Frontal cortex (tissue), 4 donors: ENCODE results near the gene UGT1A8. TPM values are rescaled to one million over a fixed set of nuclear protein-coding genes. Genes with fewer than 3 reads are reported as not detected.
"Not testable (repeated sequence)": the region's sequence is repeated elsewhere in the genome, so short reads cannot be mapped to it uniquely, and the experiment has no call there.

Source experiments
- DNase-seq, 2 donors: peaks; one replicate each; pipeline ENCODE4 v3.0.0; 2012; ENCODE audit warnings: low spot score in 2 of 2
- FAIRE-seq: peaks from 2 replicates; lab custom pipeline; 2012; peaks lifted over from hg19 to GRCh38; lab: Jason Lieb, UNC
- total RNA-seq: library from RNA; depleted of rRNA; stranded (reverse); fragments of >200 nt; gene quantifications from one replicate; pipeline ENCODE4 v1.2.3, GENCODE V29; 2014
- donor health status: control.
- donor health status: control.
- donor health status: control.

Gene UGT1A8
- total RNA-seq, 1 donor from 2014 or later: not detected

DNA sequence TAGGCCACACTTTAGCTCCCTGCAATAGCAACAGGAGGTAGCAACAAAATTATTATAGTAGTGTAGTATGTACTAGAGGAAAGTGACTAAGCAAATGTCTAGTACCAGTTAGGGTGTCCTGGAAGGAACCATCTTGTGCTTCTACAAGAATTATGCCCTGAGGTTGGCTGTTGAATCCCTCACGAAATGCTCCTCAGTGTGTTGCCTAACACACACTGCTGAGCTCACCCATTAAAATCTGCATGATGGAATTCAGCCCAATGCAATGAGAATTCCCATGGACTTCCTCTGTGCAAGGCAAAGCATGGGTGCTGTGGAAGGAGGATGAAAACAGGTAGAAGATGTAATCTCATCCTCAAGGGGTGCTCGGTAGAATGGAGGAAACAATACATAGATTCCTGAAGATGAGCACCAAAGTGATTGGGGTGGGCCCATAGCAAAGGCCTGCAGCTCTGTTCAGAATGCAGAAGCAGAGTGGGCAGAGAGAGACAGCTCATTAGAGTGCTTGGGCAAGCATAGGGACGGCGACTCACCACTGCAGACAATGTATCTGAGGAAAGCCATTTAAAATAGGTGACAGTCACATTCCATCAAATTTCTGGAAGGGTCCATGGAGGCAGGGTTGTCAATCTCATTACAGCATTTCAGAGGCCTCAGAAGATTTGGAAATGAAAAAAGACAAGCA is 63.1 kb downstream of the UGT1A8 start:
- DNase-seq (no peak), FAIRE-seq (no peak)

DNA sequence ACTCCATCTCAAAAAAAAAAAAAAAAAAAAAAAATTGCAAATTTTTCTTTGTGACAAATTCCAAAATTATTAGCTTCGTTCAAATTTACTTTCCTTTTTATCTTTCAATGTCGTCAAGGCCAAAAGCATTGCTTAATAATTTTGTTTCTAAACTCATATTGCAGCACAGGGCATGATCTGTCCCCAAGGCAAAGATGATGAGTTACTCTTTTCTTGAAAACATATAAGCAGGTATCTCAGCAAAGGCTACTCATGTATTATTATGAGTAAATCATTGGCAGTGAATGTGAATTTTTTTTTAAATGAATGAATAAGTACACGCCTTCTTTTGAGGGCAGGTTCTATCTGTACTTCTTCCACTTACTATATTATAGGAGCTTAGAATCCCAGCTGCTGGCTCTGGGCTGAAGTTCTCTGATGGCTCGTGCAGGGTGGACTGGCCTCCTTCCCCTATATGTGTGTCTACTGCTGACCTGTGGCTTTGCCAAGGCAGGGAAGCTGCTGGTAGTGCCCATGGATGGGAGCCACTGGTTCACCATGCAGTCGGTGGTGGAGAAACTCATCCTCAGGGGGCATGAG is 64.2 kb downstream of the UGT1A8 start, which contains the start of gene UGT1A7:
Gene UGT1A7 (plus strand): TSS at position 381 of the 579 bp plus-strand sequence. CDS start 37 bp downstream, at position 418.
- no peak for FAIRE-seq

DNA sequence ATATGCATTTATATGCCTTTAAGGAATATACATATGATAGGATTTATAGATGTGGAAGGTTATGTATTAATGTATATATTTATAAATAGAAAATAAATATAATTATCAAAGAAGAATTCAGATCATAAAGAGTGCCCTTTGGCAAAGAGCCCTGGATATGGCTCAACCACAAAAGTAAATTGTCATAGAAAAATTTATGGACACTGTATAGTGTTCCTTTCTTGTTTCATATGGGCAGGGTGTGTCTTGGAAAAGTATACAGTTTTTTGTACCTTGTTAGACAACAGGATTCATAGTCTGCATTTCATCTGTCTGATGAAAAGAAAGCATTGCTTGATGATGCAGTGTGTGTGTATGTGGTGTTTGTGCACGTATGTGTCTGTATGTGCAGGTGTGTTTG is 67.2 kb downstream of the UGT1A8 start:
- DNase-seq: no peak
- no peak for FAIRE-seq

More for the DNA sequence above, 64.2 kb downstream of the UGT1A8 start, which contains the start of gene UGT1A7:
- DNase-seq: no peak

DNA sequence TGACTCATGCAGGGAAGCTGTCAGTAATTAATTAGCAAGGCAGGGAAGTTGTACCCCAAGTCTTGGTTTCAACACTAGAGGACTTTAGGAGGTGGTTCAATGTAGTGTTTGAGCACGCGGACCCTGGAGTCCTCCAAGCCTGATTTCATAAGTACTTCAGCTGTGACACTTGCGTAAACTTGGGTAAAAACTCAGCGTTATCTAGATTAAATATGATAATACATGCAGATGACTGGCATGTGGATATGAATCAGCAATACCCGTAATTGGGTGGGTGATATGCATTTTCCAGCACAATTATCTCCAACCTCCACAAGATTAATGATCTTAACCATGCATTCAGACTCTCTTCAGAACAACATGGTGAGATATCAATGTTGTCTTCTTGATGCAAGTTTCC is 69.5 kb downstream of the UGT1A8 start:
- DNase-seq: no peak
- no peak for FAIRE-seq

DNA sequence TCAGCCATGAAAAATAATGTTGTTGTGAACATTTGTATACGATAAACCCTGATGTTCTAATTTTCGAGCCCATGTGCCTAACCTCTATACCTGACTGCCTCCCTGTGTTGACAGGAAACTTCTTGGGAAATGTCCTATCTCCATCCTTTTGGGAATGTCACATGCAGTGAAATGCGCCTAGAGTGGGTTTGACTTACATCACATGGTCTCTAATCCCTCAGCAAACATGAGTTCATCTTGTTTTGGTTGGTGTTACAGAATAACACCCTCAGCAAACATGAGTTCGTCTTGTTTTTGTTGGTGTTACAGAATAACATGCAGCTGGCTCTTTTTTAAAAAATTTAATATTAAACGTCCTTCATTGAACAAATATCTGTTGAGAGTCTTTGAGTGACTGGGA is 70.9 kb downstream of the UGT1A8 start:
- no peak for DNase-seq
- FAIRE-seq: no peak

DNA sequence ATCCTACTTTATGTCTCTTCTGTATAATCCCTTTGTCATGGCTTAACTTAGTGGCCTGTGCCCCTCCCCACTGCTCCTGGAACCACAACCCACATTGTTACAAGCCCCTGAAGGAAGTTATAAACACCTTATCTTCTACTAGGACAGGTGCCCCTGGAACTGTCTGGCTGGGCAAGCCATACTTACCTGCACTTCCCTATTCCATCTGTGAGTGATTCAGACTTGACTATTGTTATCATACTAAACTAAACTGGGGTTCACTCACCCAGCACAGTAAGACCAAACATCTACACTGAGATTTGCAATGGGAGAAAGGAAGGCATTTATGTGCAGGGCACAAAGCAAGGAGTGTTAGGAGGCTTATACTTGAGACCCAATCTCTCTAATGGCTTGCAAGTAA is 71.6 kb downstream of the UGT1A8 start:
- FAIRE-seq: no peak

DNA sequence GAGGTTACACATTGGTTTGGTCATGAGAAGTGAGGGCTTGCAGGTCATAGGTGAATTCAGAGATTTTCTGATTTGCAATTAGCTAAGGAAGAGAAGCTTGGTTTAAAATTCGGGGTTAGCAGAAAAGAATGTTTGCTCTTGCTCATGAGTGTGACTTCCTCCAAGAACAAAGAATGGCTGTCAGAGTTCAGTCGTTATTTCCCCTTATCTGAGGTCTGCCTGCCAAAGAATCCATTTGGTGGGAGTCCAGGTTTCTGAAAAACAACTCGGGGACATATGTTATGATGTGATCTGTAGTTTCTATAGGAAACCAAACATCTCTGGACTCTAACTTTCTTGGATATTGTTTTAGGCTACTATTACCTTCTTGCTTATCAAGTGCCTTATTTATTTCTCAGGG is 72.1 kb downstream of the UGT1A8 start:
- FAIRE-seq (no peak), DNase-seq (no peak)

More for the DNA sequence above, 71.6 kb downstream of the UGT1A8 start:
- no peak for DNase-seq

DNA sequence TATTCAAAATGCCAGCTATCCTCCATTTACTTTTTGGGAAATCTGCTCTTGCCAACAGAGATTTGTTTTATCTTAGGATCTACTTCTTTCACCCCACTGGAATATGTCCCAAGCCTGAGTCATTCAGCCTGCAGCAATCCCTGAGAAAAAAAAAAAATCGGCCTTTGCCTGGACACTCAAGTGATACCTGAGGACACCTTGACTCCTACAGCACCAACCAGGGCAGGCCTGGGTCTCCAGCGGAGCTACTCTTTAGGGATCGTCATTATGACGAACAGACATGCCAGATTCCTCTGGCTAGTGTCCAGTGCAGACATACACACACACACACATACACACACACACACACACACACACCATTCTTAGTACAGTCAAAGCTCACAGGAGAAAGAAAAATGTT is 73.0 kb downstream of the UGT1A8 start:
- no peak for FAIRE-seq
- DNase-seq: no peak

DNA sequence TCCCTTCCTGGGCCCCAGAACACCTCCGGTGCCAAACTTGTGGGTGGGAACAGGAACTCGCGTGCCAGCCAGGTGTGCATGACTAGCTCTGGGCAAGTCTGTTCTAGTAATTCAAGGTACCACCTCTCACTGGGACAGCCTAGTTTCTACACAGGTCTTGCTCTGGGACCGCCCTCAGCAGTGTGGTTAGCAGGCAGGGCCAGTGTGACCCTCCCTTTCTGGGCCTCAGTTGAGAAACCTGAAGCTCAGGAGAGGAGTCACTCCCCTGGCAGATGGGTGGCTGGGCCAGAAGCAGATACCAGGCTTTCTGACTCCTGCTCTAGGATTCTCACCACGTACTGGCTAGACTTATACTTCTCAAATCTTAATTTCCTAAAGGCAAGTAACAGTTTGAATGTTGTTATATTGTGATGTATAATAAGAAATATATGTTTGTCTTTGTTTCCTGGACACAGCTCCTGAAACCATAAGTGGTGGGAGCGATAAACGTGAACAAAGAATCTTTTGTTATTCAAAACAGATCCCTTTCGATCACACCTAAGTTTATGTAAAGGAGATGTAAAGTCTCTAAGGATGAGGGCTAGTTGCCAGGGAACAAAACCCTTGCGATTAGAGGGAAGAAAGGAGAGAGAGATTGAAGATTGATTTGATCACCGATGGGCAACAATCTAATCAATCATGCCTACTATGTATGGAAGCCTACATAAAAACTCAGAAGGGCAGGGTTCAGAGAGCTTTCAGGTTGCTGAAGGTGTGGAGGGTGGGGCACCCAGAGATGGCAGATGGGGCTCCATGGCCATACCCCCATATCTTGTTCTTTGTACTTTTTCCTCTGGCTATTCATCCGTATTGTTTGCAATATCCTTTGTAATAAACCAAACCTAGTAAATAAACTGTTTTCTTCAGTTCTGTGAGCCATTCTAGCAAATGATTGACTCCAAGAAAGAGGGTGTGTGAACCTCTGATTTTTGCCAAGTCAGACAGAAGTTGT is 74.3 kb downstream of the UGT1A8 start:
- DNase-seq (no peak), FAIRE-seq (no peak)

DNA sequence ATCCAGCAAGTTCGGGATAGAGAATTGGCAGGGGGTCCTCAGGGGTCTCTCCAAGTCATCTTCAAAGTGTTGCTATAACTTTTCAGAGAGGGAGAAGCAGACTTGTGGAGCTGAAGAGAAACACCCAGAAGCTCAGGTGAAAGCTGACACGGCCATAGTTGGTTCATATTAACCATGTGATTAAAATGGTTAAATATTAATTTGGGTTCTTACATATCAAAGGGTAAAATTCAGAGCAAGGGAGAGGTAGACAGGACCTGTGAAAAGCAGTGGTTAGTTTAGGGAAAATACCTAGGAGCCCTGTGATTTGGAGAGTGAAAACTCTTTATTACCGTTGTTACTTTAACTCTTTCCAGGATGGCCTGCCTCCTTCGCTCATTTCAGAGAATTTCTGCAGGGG is 75.2 kb downstream of the UGT1A8 start, which contains the start of gene UGT1A6:
Gene UGT1A6 (plus strand): TSS at position 243 of the 400 bp plus-strand sequence. CDS start 115 bp downstream, at position 358.
- FAIRE-seq: no peak
- no peak for DNase-seq

DNA sequence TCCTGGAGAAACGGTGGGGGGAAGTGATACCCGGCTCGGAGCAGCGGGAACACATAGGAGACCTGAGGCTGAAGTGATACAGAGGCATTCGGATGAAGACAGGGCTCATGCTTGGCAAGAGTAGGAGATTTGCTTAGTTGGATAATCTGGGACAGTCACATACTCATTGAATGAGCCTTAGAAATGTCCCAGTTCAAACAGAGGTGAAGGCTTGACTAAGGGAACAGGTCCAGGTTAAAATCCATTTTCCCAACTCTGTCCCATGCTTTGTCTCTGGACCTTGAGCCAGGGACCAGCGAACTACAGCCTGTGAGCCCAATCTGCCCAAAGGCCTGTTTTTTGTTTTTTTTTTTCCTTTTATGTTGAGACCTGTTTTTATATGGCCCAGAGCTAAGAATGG is 76.5 kb downstream of the UGT1A8 start:
- no peak for FAIRE-seq
- no peak for DNase-seq

DNA sequence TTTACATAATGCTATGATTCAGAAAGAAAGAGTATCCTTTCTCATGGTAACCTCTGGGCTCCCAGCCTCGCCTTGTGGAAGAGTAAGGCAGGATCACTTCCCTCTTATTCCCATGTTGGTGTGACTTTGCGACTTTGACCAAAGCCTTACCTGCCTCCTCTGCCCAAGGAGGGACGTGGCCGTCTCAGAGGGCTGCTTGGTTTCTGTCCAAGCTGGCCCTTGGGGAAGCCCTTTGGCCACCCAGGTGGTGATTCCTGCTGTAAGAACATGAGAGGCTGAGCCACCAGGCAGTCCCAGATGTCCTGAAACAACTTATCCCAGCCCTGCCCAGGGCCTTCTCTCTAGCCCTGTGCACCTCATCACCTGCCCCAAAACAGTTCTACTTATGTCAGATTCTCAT is 81.3 kb downstream of the UGT1A8 start:
- DNase-seq: no peak
- FAIRE-seq: no peak

DNA sequence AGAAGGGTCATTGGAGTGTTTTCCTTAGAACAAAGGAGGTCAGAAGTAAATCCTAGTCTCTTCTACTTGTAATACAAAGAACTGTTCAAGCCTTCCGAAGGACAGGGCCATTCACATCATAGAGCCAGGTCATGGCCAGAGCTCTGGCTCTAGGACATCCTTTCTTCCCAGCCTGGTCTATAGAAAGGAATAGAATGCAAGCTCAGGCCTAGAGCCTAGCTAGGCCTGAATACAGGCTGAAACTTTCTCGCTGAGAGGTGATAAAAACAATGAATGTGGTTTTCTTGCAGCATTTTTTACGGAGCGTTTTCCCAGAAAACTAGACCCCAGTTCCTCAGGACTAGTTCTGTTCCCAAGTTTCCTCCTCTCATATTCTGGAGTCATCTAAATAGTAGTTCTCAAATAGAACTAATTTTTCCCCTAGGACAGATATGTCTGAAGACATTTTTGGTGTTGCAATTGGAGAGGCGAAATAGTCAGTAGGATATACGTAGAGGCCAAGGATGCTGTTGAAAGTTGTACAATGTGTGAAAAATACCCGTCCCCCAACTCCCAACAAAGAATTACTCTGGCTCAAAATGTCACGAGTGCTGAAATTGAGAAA is 82.1 kb downstream of the UGT1A8 start:
- FAIRE-seq: no peak
- no peak for DNase-seq

DNA sequence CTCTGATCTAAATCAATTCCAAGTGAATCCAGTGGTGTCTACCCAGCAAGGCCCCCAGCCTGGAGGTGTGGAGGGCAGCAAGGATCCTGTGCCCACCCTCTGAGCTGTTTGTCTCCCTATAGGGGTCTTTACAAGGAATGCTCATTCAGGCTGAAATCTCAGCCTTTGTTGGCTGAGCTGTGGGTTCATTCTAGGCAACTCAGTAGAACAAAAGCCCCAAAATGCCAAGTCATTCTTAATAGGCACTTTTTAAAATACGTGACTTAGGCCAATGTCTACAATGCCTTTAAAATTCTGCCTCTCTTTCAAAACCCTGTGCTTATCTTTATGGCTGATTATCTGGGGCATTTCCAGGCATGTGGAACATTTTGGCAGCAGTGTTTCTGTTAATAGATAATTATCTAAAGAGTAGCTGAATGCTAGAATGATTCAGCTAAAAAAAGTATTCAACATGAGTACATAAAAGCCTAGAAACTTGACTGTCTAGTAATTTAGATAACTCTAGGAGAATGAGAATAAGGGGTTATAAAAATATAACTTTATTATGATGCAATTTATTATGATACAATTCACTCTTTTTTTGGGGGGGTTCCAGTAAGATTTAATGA is 82.7 kb downstream of the UGT1A8 start:
- DNase-seq: no peak
- no peak for FAIRE-seq

DNA sequence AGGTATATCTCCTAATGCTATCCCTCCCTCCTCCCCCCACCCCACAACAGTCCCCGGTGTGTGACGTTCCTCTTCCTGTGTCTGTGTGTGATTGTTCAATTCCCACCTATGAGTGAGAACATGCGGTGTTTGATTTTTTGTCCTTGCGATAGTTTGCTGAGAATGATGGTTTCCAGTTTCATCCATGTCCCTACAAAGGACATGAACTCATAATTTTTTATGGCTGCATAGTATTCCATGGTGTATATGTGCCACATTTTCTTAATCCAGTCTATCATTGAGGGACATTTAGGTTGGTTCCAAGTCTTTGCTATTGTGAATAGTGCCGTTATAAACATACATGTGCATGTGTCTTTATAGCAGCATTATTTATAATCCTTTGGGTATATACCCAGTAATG is 83.4 kb downstream of the UGT1A8 start:
- DNase-seq, FAIRE-seq: not testable (repeated sequence)

DNA sequence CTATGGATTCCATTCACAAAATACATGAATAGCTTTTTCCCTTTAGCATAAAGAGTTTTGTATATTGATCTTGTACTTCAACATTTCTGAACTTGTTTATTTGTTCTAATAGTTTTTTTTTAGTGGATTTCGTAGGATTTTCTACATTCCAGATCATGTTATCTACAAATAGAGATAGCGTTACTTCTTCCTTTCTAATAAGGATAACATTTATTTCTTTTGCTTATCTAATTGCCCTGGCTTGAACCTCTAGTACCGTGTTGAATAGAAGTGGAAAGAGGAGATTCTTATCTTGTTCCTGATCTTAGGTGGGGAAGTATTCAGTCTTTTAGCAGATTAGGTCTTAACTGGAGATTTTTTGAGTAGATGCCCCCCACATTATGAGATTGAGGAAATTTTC is 84.8 kb downstream of the UGT1A8 start:
- FAIRE-seq: no peak

DNA sequence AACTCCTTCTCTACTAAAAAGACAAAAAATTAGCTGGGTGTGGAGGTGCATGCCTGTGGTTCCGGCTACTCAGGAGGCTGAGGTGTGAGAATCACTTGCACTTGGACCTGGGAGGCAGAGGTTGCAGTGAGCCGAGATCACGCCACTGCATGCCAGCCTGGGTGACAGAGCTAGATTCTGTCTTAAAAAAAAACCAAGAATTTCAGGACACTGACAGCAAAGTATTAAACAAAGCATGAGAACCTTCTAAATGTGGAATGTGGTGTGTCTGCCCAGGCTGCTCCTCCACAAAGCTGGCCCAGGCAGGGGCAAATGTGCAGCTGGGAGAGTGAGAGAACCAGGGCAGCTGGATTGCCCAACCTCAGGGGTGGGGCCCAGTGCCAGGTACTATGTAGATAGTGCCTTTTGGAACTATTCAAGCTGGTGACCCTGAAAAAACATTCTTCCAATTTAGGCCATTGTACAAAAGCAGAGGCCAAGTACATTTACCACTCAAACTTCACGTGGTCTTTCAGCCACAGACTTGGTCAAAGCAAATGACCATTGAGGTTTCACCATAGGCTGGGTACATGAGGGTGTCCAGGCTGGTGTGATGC is 88.6 kb downstream of the UGT1A8 start:
- DNase-seq (no peak), FAIRE-seq (no peak)

More for the DNA sequence above, 84.8 kb downstream of the UGT1A8 start:
- DNase-seq: no peak

DNA sequence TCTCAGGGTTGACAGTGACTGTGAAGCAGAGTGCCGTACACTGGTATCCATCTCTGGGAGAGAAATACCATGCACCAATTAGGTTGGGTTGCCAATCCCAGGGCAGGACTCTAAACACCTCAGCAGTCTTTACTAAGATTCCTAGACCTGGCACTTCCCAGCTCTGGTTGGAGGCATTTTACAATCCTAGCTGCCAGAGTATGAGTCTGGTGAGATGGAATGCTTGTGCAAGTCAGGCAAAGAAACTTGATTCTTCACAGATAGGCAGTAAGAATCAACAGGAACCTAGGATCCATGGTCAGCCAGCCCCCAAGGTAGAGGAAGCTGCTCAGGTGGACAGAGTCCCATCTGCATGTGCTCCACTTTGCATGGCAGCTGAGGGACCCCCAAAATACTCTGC is 89.3 kb downstream of the UGT1A8 start:
- DNase-seq: no peak
- FAIRE-seq: no peak

DNA sequence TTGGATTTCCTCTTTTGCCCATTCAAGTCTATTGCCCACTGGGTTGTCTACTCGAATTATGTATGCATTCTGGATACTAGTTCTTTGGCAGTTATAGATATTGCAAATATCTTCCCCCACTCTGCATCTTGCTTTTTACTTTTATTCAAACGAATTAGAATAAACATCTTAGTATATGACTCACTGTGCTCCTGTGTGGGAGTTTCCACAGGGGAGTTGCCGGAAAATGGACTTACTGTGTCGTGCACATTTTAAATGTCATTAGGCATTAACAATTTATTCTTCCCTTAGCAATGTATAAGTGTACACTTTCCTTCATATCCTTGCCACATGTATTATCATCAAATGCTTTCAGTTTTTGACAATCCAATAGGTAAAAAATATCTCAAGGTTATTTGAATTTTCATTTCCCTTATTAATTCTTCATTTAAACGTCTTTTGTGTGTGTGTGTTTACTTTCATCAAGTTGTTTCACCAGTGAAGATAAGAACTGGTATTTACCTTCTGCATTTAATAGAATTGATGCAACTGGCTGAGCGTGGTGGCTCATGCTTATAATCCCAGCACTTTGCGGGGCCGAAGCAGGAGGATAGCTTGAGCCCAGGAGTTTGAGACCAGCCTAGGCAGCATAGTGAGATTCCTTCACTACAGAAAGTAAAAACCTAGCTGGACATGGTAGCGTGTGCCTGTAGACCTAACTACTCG is 90.7 kb downstream of the UGT1A8 start:
- no peak for FAIRE-seq

More for the DNA sequence above, 90.7 kb downstream of the UGT1A8 start:
- DNase-seq: no peak
